Measurements from ENCODE around the gene FRK. TPM values are rescaled to one million over a fixed set of nuclear protein-coding genes. Genes with fewer than 3 reads are reported as not detected.

The FRK gene
- total RNA-seq, 1 experiment from 2014 or later = 17.2 TPM

GRCh38 chr6:116028233-116028632 lies 32.5 kb downstream of the FRK start:
- BruUV-seq (replicated peaks) = no TSS peak
- Histone ChIP-seq H3K4me2 (no peak overlapping the region), H3F3A (ENCODE audit: insufficient read depth, low read depth) (peaks cover 9% of the 10 kb centered on the region; the same call in 1 of the 2 replicates), H3K4me1 (replicated peaks; ENCODE audit: insufficient read depth) (peaks cover 10% of the 10 kb centered on the region), H3K9me3 (ENCODE audit: insufficient read depth, low read depth) (no peaks in the 10 kb centered on the region), H3K9me2 (ENCODE audit: insufficient read depth) (no peaks in the 10 kb centered on the region), H2AFZ (no peak overlapping the region), H3K27me3 (ENCODE audit: insufficient read depth, low read depth) (no peaks in the 10 kb centered on the region), H4K20me1 (ENCODE audit: insufficient read depth) (no peaks in the 10 kb centered on the region), H3K4me3 (no peak overlapping the region), H3K79me2 (ENCODE audit: low read depth) (no peaks in the 10 kb centered on the region), H3K27ac (no peak overlapping the region), H3K36me3 (ENCODE audit: low read depth) (0 out of 2 replicates have a peak, but pooled peaks cover 4% of the 10 kb centered on the region)
- intact Hi-C loops (cut with micrococcal nuclease; ENCODE audit: unreplicated experiment) = no loop called here
- CTCF ChIA-PET = interaction anchor here (0.6 kb wide), 1 partner anchor 433 kb away, joined by 3 read pairs; no protein-coding TSS in a partner anchor
- TF ChIP-seq EZH2 (IDR thresholded peaks at IDR 0.05; ENCODE audit: low read depth) = no peak
- POLR2A ChIA-PET (ENCODE audit: unreplicated experiment) = interaction anchor here (0.7 kb wide), 1 partner anchor 31 kb away, joined by 6 read pairs; no protein-coding TSS in a partner anchor
- DNase-seq = no peak

- BruUV-seq (replicated peaks) = no TSS peak
- Histone ChIP-seq H3K4me2 (no peak overlapping the region), H3K36me3 (ENCODE audit: low read depth) (no peaks in the 10 kb centered on the region), H3K27ac (no peak overlapping the region), H2AFZ (no peak overlapping the region), H3K27me3 (ENCODE audit: insufficient read depth, low read depth) (no peaks in the 10 kb centered on the region), H3F3A (ENCODE audit: insufficient read depth, low read depth) (peaks cover 9% of the 10 kb centered on the region; the same call in 1 of the 2 replicates), H4K20me1 (ENCODE audit: insufficient read depth) (no peaks in the 10 kb centered on the region), H3K79me2 (ENCODE audit: low read depth) (no peaks in the 10 kb centered on the region), H3K9me3 (ENCODE audit: insufficient read depth, low read depth) (no peaks in the 10 kb centered on the region), H3K4me1 (replicated peaks; ENCODE audit: insufficient read depth) (peaks cover 10% of the 10 kb centered on the region), H3K4me3 (no peak overlapping the region), H3K9me2 (ENCODE audit: insufficient read depth) (no peaks in the 10 kb centered on the region)
- ChIA-PET POLR2A (ENCODE audit: unreplicated experiment) (interaction anchor here (0.7 kb wide), 1 partner anchor 31 kb away, joined by 6 read pairs; no protein-coding TSS in a partner anchor), CTCF (no interaction called here)
- TF ChIP-seq CTCF (conservative IDR thresholded peaks at IDR 0.05) (no peak), EZH2 (IDR thresholded peaks at IDR 0.05; ENCODE audit: low read depth) (no peak)
- intact Hi-C loops (cut with micrococcal nuclease; ENCODE audit: unreplicated experiment) = no loop called here
- no peak for DNase-seq
Measured at GRCh38 chr6:116027801-116028200, 32.9 kb downstream of the FRK start.

- Histone ChIP-seq H3K9me2 (ENCODE audit: insufficient read depth) (no peaks in the 10 kb centered on the region), H3K9me3 (ENCODE audit: insufficient read depth, low read depth) (no peaks in the 10 kb centered on the region), H3K4me2 (no peak overlapping the region), H3K4me1 (replicated peaks; ENCODE audit: insufficient read depth) (peaks cover 10% of the 10 kb centered on the region), H3K79me2 (ENCODE audit: low read depth) (peaks cover 15% of the 10 kb centered on the region), H3K27me3 (ENCODE audit: insufficient read depth, low read depth) (no peaks in the 10 kb centered on the region), H2AFZ (no peak overlapping the region), H4K20me1 (ENCODE audit: insufficient read depth) (no peaks in the 10 kb centered on the region), H3F3A (ENCODE audit: insufficient read depth, low read depth) (peaks cover 9% of the 10 kb centered on the region; the same call in 1 of the 2 replicates), H3K4me3 (no peak overlapping the region), H3K27ac (0 out of 2 replicates have a peak overlapping the region, but pooled peaks have one; percentile 1), H3K36me3 (ENCODE audit: low read depth) (no peaks in the 10 kb centered on the region)
- ChIA-PET CTCF (no interaction called here), POLR2A (ENCODE audit: unreplicated experiment) (no interaction called here)
- no TSS peak for BruUV-seq (replicated peaks)
- intact Hi-C loops (cut with micrococcal nuclease; ENCODE audit: unreplicated experiment) = no loop called here
- TF ChIP-seq EZH2 (IDR thresholded peaks at IDR 0.05; ENCODE audit: low read depth) (no peak), CTCF (conservative IDR thresholded peaks at IDR 0.05) (no peak)
- no peak for DNase-seq
Measured at GRCh38 chr6:116025405-116025804, 35.3 kb downstream of the FRK start.
